GM20000 (cell line): ENCODE measurements around the gene POLR1B.

Experiments used
- DNase-seq: peaks from one replicate; pipeline ENCODE4 v3.0.0; 2012; ENCODE audit warnings: low spot score
- CTCF ChIP-seq: IDR thresholded peaks from 2 replicates; pipeline ENCODE4 v1.5.1; 2012; ENCODE audit warnings: mild to moderate bottlenecking, control low read depth; ENCODE audit errors: extremely low read depth, missing control alignments

Gene POLR1B

GRCh38 chr2:112597537-112598322 lies 55.5 kb downstream of the POLR1B start:
- no peak for DNase-seq
- no peak for TF ChIP-seq CTCF

- TF ChIP-seq CTCF: no peak
Measured at GRCh38 chr2:112600634-112601033, 58.4 kb downstream of the POLR1B start.

GRCh38 chr2:112601754-112602153 lies 59.5 kb downstream of the POLR1B start:
- no peak for DNase-seq

More at GRCh38 chr2:112600634-112601033, 58.4 kb downstream of the POLR1B start:
- DNase-seq: no peak

GRCh38 chr2:112602917-112603316 lies 60.7 kb downstream of the POLR1B start:
- TF ChIP-seq CTCF: no peak
- no peak for DNase-seq

More at GRCh38 chr2:112601754-112602153, 59.5 kb downstream of the POLR1B start:
- no peak for TF ChIP-seq CTCF

- DNase-seq: no peak
- TF ChIP-seq CTCF: no peak
Measured at GRCh38 chr2:112603731-112604130, 61.5 kb downstream of the POLR1B start.

GRCh38 chr2:112604952-112605351 lies 62.7 kb downstream of the POLR1B start:
- TF ChIP-seq CTCF: no peak
- DNase-seq: no peak

- DNase-seq: no peak
- no peak for TF ChIP-seq CTCF
Measured at GRCh38 chr2:112605926-112606325, 63.7 kb downstream of the POLR1B start.
